DND-41 (cell line): Measurements from ENCODE around the gene SLC13A3.

Experiments
- ATAC-seq: fragments of 200-7000 bp; cut with Tn5 transposase; 3 replicates; pipeline ENCODE4 v1.9.1; 2021; ENCODE audit warnings: low read depth; ENCODE audit not compliant: insufficient read depth
- DNase-seq: peaks from one replicate; pipeline ENCODE4 v3.0.0-alpha.2; 2020
- H2AFZ ChIP-seq: 2 replicates; pipeline ENCODE4 v1.6.0; 2012; ENCODE audit warnings: low read depth, low read length
- H3K27ac ChIP-seq: 2 replicates; pipeline ENCODE4 v1.5.1; 2012; ENCODE audit warnings: low read length, inconsistent platforms
- H3K27me3 ChIP-seq: fragments of 200-600 bp; sonication (generic); 2 replicates; pipeline ENCODE4 v1.6.0; 2012; ENCODE audit warnings: low read length, mild to moderate bottlenecking, inconsistent platforms; ENCODE audit not compliant: insufficient read depth, poor library complexity
- H3K36me3 ChIP-seq: 2 replicates; pipeline ENCODE4 v1.5.1; 2012; ENCODE audit warnings: low read length, inconsistent platforms; ENCODE audit not compliant: insufficient read depth
- H3K4me1 ChIP-seq: 2 replicates; pipeline ENCODE4 v1.5.1; 2012; ENCODE audit warnings: mild to moderate bottlenecking, low read length; ENCODE audit not compliant: insufficient read depth
- H3K4me2 ChIP-seq: 2 replicates; pipeline ENCODE4 v1.6.0; 2012; ENCODE audit warnings: mild to moderate bottlenecking, moderate library complexity, low read length, inconsistent platforms; ENCODE audit not compliant: insufficient read depth
- H3K4me3 ChIP-seq, 2 experiments: fragments of 200-600 bp in 1 of 2; shearing (Covaris generic) in 1 of 2; 2 replicates each; pipeline ENCODE4 v1.5.1; 2012 to 2016; ENCODE audit warnings: inconsistent platforms in 2 of 2, low read length in 2 of 2, mild to moderate bottlenecking in 2 of 2, low read depth in 1 of 2, moderate library complexity in 1 of 2
- H3K79me2 ChIP-seq: 2 replicates; pipeline ENCODE4 v1.6.0; 2012; ENCODE audit warnings: low read length, inconsistent platforms; ENCODE audit not compliant: insufficient read depth
- H3K9ac ChIP-seq: 2 replicates; pipeline ENCODE4 v1.6.0; 2012; ENCODE audit warnings: low read depth, mild to moderate bottlenecking, inconsistent platforms, low read length, moderate library complexity
- H3K9me3 ChIP-seq: 2 replicates; pipeline ENCODE4 v1.5.1; 2012; ENCODE audit warnings: low read length, moderate library complexity, mild to moderate bottlenecking, inconsistent platforms; ENCODE audit not compliant: insufficient read depth, severe bottlenecking
- H4K20me1 ChIP-seq: 2 replicates; pipeline ENCODE4 v1.6.0; 2012; ENCODE audit warnings: low read length; ENCODE audit not compliant: insufficient read depth
- CTCF ChIP-seq: IDR thresholded peaks from 2 replicates; pipeline ENCODE4 v1.5.1; 2012; ENCODE audit warnings: borderline replicate concordance, low read length, moderate library complexity, mild to moderate bottlenecking; ENCODE audit not compliant: poor library complexity, severe bottlenecking; ENCODE audit errors: extremely low read depth
- EZH2 ChIP-seq: IDR thresholded peaks from 3 replicates; pipeline ENCODE4 v1.6.1; 2012; ENCODE audit warnings: borderline replicate concordance, low read depth, mild to moderate bottlenecking, moderate library complexity, low read length, inconsistent platforms; ENCODE audit not compliant: severe bottlenecking

Gene SLC13A3

GRCh38 chr20:46652699-46653098 lies 1.4 kb upstream of the SLC13A3 start:
- DNase-seq (no peak), ATAC-seq (no peak)
- Histone ChIP-seq H3K79me2 (no peaks in the 10 kb centered on the region), H3K4me3 (no peak overlapping the region), H4K20me1 (no peaks in the 10 kb centered on the region), H3K9ac (no peak overlapping the region), H2AFZ (no peak overlapping the region), H3K36me3 (no peaks in the 10 kb centered on the region), H3K4me2 (no peak overlapping the region), H3K9me3 (no peaks in the 10 kb centered on the region), H3K4me1 (no peaks in the 10 kb centered on the region), H3K27me3 (no peaks in the 10 kb centered on the region), H3K27ac (no peak overlapping the region)
- no peak for TF ChIP-seq CTCF
- TF ChIP-seq EZH2, result no peak

GRCh38 chr20:46650575-46651090 lies 626 bp downstream of the SLC13A3 start:
- H3K9ac ChIP-seq, result no peak overlapping the region
- no peak for DNase-seq
- no peak for ATAC-seq
- no peak overlapping the region for H2AFZ ChIP-seq
- no peaks in the 10 kb centered on the region for H3K27me3 ChIP-seq
- no peaks in the 10 kb centered on the region for H3K79me2 ChIP-seq
- H3K4me3 ChIP-seq, result no peak overlapping the region
- no peaks in the 10 kb centered on the region for H3K36me3 ChIP-seq
- TF ChIP-seq EZH2 (no peak), CTCF (no peak)
- no peak overlapping the region for H3K27ac ChIP-seq
- H3K4me2 ChIP-seq, result no peak overlapping the region
- no peaks in the 10 kb centered on the region for H4K20me1 ChIP-seq
- no peaks in the 10 kb centered on the region for H3K9me3 ChIP-seq
- no peaks in the 10 kb centered on the region for H3K4me1 ChIP-seq

- TF ChIP-seq CTCF (no peak), EZH2 (no peak)
- Histone ChIP-seq H4K20me1 (no peaks in the 10 kb centered on the region), H3K36me3 (no peaks in the 10 kb centered on the region), H3K9me3 (no peaks in the 10 kb centered on the region), H2AFZ (no peak overlapping the region), H3K27me3 (no peaks in the 10 kb centered on the region), H3K4me3 (no peak overlapping the region), H3K4me2 (no peak overlapping the region), H3K27ac (no peak overlapping the region), H3K4me1 (no peaks in the 10 kb centered on the region), H3K9ac (no peak overlapping the region), H3K79me2 (no peaks in the 10 kb centered on the region)
- ATAC-seq (no peak), DNase-seq (no peak)
These were observed 1.2 kb downstream of the SLC13A3 start for GRCh38 chr20:46649965-46650542.

- no peaks in the 10 kb centered on the region for H3K36me3 ChIP-seq
- no peak for DNase-seq
- no peaks in the 10 kb centered on the region for H3K9me3 ChIP-seq
- H3K4me1 ChIP-seq, result no peaks in the 10 kb centered on the region
- no peaks in the 10 kb centered on the region for H3K27me3 ChIP-seq
- no peak overlapping the region for H3K27ac ChIP-seq
- TF ChIP-seq CTCF (no peak), EZH2 (no peak)
- no peak for ATAC-seq
- H3K9ac ChIP-seq, result no peak overlapping the region
- H2AFZ ChIP-seq, result no peak overlapping the region
- no peaks in the 10 kb centered on the region for H3K79me2 ChIP-seq
- no peak overlapping the region for H3K4me3 ChIP-seq
- no peak overlapping the region for H3K4me2 ChIP-seq
- H4K20me1 ChIP-seq, result no peaks in the 10 kb centered on the region
These were observed 1.7 kb downstream of the SLC13A3 start for GRCh38 chr20:46649650-46649949.
